ENCODE data around the gene CDR2L. TPM values are rescaled to one million over a fixed set of nuclear protein-coding genes. Genes with fewer than 3 reads are reported as not detected.
"Not testable (repeated sequence)": the region's sequence is repeated elsewhere in the genome, so short reads cannot be mapped to it uniquely, and the experiment has no call there.

CDR2L gene
- total RNA-seq, 1 donor from 2014 or later, result 34.9 TPM

DNA sequence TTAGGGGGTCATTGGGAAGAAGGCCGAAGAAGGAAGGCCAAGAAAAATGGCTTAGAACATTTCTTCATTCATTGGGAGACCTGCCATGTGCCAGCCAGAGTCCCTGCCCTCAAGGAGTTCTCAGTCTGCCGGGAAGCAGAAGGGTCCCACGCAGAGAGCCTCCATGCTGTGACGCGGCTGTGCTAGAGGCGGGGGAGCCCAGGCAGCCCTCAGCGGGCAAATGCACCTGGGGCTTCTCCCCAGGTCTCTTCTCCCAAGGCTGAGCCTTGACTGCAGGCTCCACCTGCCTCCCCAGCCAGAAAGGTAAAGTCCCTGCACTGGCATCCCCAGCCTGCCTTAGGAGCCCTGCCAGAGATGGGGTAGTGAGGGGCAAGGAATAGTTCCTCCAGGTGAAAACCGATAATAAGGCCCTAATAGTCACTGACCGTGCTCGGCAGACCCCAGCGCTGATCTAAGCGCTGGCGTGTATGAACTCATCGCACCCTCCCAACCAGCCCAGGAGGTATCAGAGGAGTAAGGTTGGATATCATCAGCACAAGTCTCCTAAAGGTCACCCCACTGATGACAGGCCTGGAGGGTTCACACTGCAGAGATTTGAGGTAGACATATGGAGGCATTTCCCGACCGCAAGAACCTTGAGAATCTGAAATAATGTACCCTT lies 6.0 kb upstream of the CDR2L start:
- H3K36me3 Mint-ChIP-seq, result no peaks in the 10 kb centered on the region
- peaks cover 11% of the 10 kb centered on the region for H3K27me3 Mint-ChIP-seq
- peak overlapping the region; percentile 92 for H3K27ac Mint-ChIP-seq
- H3K4me3 Mint-ChIP-seq, result peak overlapping the region; percentile 95
- H3K9me3 Mint-ChIP-seq, result no peaks in the 10 kb centered on the region
- TF ChIP-seq, protein P1, sequence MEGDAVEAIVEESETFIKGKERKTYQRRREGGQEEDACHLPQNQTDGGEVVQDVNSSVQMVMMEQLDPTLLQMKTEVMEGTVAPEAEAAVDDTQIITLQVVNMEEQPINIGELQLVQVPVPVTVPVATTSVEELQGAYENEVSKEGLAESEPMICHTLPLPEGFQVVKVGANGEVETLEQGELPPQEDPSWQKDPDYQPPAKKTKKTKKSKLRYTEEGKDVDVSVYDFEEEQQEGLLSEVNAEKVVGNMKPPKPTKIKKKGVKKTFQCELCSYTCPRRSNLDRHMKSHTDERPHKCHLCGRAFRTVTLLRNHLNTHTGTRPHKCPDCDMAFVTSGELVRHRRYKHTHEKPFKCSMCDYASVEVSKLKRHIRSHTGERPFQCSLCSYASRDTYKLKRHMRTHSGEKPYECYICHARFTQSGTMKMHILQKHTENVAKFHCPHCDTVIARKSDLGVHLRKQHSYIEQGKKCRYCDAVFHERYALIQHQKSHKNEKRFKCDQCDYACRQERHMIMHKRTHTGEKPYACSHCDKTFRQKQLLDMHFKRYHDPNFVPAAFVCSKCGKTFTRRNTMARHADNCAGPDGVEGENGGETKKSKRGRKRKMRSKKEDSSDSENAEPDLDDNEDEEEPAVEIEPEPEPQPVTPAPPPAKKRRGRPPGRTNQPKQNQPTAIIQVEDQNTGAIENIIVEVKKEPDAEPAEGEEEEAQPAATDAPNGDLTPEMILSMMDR (conservative IDR thresholded peaks at IDR 0.05), result no peak
- no peak for DNase-seq (ENCODE audit: extremely low spot score, unreplicated experiment)
- peaks cover 7% of the 10 kb centered on the region for H3K4me1 Mint-ChIP-seq (ENCODE audit: unreplicated experiment)

DNA sequence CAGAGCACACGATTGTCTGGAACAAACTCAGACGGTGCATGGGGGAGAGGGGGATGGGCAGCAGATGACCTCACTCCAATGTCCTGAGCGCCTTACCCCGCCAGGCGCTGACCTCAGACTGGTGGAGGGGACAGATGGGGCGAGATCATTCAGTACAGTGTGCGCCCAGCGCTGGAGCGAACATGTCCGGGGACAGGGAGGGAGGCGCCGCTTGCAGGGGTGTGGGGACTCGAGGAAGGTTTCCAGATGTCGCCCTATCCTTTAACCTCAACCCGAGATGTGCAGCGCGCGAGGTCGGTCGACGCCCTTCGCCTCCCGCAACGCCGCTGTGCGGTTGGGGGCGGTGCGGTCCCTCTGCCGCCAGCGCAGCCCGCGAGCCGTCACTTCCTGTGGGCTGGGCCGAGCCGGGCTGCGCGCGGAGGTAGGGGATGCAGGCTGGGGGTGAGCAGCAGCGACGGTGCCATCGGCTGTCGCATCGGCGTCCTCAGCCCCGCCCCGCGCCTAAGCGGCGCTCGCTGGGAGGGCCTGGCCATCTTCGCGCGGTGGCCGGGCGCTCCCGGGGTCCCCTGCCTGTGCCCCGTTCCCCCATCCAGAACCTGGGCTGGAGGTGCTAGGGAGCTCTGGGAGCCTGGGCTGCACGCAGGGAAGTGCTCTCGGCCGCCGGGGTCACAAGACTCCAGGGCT lies 5.3 kb upstream of the CDR2L start:
- Mint-ChIP-seq H3K4me1 (ENCODE audit: unreplicated experiment) (peaks cover 8% of the 10 kb centered on the region), H3K27me3 (peaks cover 8% of the 10 kb centered on the region), H3K9me3 (no peaks in the 10 kb centered on the region), H3K36me3 (no peaks in the 10 kb centered on the region), H3K4me3 (peak overlapping the region; percentile 95), H3K27ac (peak overlapping the region; percentile 92)
- DNase-seq (ENCODE audit: extremely low spot score, unreplicated experiment), result no peak
- TF ChIP-seq, protein P1 (conservative IDR thresholded peaks at IDR 0.05), result peak; percentile 42

DNA sequence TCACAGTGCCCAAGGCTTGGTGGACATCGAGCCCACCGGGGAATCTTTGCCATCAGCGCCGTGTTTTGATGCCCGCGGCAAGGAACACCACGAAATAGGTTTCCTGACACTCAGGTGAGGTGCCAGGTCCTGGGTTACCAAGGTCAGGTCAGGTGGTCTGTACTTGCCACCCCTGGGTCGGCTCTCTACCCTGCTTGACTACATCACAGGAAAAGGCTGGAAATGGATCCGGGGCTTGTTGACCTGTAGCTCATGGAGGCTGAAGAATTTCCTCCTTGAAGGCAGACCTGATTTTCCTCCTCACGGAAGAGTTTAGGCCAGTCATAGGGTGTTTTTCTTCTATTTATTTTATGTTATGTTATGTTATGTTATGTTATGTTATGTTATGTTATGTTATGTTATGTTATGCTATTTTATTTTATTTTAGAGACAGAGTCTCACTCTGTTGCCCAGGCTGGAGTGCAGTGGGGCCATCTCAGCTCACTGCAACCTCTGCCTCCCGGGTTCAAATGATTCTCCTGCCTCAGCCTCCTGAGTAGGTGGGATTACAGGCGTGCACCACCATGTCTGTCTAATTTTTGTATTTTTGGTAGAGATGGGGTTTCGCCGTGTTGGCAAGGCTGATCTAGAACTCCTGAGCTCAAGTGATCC lies 4.6 kb upstream of the CDR2L start:
- DNase-seq (ENCODE audit: extremely low spot score, unreplicated experiment); H3K9me3 Mint-ChIP-seq; H3K36me3 Mint-ChIP-seq; H3K27me3 Mint-ChIP-seq: not testable (repeated sequence)
- peaks cover 11% of the 10 kb centered on the region for H3K4me1 Mint-ChIP-seq (ENCODE audit: unreplicated experiment)
- peak overlapping the region; percentile 95 for H3K4me3 Mint-ChIP-seq
- peak overlapping the region; percentile 83 for H3K27ac Mint-ChIP-seq

DNA sequence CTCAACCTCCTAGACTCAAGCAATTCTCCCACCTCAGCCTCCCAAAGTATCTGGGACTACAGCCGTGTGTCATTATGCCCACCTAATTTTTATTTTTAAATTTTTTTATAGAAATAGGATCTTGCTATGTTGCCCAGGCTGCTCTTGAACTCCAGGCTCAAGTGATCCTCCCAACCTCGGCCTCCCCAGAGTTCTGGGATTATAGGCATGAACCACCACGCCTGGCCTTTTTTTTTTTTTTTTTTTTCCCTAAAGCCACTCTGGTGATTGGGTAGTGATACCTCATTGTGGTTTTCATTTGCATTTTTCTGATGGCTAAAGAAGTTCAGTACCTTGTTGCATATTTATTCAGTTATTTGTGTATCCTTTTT lies 1.2 kb upstream of the CDR2L start:
- Mint-ChIP-seq H3K27ac (peak overlapping the region; percentile 96), H3K4me3 (peak overlapping the region; percentile 89), H3K9me3 (no peaks in the 10 kb centered on the region), H3K4me1 (ENCODE audit: unreplicated experiment) (peaks cover 11% of the 10 kb centered on the region), H3K36me3 (no peaks in the 10 kb centered on the region), H3K27me3 (no peaks in the 10 kb centered on the region)
- DNase-seq (ENCODE audit: extremely low spot score, unreplicated experiment), result no peak
- TF ChIP-seq, protein P1 (conservative IDR thresholded peaks at IDR 0.05), result no peak

DNA sequence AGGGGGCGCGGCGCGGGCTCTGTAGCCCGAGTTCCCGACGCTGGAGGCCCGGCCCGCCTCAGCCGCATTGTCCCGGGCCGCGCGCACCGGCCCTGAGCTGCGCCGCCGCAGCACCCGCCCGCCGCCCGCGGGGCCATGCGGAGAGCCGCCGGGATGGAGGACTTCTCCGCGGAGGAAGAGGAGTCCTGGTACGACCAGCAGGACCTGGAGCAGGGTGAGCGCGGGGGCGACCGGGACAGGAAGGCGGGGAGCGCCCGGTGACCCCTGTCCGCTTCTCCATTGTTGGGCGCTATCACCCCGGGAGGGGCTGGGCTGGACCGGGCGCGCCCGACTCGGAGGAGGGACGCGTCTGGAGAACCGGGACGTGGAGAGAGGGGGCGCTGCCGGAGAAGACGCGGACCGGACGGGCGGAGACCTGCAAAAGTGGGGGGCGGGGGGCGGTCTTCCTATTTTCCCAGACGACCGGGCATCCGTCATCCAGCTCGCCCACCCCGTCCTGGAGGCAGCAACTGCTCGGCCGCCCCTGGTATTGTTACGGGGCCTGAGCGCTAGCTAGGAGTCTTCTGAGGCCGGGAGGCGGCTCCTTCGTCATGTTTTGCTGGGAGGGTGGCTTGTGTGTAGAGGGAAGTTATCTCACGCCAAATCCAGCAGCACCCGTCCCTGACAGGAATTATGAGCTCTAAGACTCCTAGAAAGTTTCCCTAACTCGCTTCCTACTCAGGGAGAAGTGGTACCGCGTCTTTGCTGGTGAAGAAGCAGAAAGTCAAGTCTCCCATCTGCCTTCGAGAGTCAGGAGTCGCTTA lies 678 bp downstream of the CDR2L start:
- H3K36me3 Mint-ChIP-seq, result peaks cover 6% of the 10 kb centered on the region

More for the DNA sequence above, 678 bp downstream of the CDR2L start:
- Mint-ChIP-seq H3K9me3 (no peaks in the 10 kb centered on the region), H3K4me1 (ENCODE audit: unreplicated experiment) (peaks cover 17% of the 10 kb centered on the region), H3K27me3 (no peaks in the 10 kb centered on the region), H3K27ac (peak overlapping the region; percentile 97), H3K4me3 (peak overlapping the region; percentile 92)
- peak; percentile 83 for DNase-seq (ENCODE audit: extremely low spot score, unreplicated experiment)
- TF ChIP-seq, protein P1 (conservative IDR thresholded peaks at IDR 0.05), result peak; percentile 26
